Stimulated activated CD4-positive, alpha-beta T cell treated with anti-CD3 and anti-CD28 coated beads, TNF-alpha, amount 100 ng/mL, for 1 hour (primary cell): Measurements from ENCODE around the gene SRRM5.
"Not testable (repeated sequence)": the region's sequence is repeated elsewhere in the genome, so short reads cannot be mapped to it uniquely, and the experiment has no call there.

ENCODE experiments used
- DNase-seq, 3 donors: peaks; one replicate each; pipeline ENCODE4 v3.0.0-alpha.2; 2020; ENCODE audit warnings: low read depth in 3 of 3, low spot score in 1 of 3

The SRRM5 gene, protein sequence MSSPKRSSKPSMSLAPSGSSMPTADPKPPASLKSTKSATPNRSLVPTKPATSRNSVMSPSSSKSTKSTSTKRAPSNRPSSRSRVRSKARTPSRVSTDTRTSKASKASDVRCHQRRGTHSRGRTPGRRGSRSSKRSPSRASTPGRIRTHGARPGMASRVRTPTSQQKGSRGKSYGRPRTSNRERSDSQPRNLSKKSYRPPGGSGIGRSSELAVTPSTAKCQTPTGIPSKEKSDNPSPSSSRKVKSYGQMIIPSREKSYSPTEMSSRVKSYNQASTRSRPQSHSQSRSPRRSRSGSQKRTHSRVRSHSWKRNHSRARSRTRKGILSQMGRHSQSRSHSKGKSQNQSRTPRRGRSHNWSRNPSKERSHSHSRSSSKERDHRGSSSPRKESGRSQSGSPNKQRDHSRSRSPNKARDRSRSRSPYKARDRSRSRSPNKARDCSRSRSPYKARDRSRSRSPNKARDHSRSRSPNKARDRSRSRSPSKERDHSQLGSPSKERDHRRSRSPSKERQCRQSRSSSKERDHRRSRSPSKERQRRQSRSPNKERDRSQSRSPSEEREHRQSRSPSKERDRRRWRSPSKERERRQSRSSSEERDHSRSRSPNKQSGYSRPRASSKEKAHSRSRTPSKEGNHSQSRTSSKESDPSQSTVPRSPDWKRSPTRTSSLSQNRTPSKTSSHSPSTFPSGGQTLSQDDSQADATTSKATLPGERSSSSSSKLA

DNA sequence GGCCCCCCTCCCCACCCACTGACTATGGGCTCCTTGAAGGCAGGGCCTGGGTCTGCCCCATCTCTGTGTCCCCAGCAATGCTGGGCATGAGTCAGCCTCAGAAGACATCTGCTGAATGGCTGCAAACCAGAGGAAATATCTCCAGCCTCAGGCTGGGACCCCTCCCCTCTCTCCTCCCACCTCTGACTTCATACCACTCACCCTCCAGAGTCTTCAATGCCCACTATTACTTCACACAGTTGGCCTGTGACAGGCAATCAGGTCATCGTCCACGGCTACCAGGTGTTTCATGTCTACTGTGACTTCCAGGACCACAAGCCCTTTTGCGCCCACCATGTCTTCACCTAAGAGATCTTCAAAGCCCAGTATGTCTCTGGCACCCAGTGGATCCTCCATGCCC is at the start of gene SRRM5:
TSS of gene SRRM5 (plus strand) at position 301 of the 400 bp plus-strand sequence. CDS start at position 335, 34 bp downstream.
- DNase-seq, result no peak

GRCh38 chr19:43562226-43562697 is 49.6 kb upstream of the SRRM5 start:
- DNase-seq, result no peak

- DNase-seq, result peak; percentile 23 to 55 (median 40)
Measured at GRCh38 chr19:43562698-43563241, 49.1 kb upstream of the SRRM5 start.

- DNase-seq, result no peak
Measured at GRCh38 chr19:43563816-43564457, 48.0 kb upstream of the SRRM5 start.

DNA sequence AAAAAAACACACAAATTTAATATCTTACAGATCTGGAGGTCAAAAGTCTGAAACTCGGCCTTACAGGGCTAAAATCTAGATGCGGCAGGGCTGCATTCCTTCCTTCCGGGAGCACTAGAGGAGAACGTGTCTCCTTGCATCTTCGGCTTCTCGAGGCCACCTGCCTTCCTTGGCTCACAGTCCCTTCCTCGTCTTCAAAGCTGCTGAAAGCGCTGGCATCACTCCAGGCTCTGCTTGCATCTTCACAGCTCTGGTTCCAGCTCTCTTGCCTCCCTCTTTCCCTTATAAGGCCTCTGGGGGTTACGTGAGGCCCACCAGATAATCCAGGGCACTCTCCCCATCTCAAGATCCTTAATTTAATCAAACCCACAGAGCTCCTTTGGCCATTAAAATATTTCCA is 47.1 kb upstream of the SRRM5 start:
- DNase-seq, result no peak

DNA sequence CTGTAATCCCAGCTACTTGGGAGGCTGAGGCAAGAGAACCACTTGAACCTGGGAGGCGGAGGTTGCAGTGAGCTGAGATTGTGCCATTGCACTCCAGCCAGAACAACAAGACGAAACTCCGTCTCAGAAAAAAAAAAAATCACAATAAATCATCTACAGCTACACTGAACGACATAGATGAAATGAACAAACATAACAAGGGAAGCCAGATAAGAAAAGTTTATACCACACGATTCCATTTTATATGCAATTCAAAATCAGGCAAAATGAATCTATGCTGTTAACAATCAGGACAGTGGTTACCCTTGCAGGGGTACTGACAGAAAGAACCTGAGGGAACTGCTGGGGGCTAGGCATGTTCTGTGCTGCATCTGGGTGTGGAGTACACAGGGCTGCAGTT is 42.2 kb upstream of the SRRM5 start:
- no peak for DNase-seq

DNA sequence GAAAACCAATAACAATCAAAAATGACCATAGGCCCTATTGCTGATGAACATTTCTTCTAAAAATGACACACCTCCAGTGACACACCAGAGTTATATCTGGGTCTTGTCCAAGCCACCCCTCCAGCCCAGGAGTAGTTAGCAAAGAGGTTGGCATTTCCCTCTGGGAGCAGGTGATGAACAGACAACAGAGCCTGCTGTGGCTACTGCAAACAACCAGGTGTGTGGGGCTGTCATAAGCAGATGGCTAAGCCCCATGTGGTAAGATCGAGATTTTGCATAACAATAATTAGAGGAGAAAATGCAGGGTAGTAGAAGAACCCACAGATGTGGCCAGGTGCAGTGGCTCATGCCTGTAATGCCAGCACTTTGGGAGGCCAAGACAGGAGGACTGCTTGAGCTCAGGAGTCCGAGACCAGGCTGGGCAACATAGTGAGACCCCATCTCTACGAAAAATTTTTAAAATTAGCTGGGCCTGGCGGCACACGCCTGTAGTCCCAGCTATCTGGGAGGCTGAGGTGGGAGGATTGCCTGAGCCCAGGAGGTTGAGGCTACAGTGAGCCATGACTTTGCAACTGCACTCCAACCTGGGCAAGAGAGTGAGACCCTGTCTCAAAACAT is 41.6 kb upstream of the SRRM5 start:
- no peak for DNase-seq

- DNase-seq, result no peak
Measured at GRCh38 chr19:43572171-43572588, 39.7 kb upstream of the SRRM5 start.

DNA sequence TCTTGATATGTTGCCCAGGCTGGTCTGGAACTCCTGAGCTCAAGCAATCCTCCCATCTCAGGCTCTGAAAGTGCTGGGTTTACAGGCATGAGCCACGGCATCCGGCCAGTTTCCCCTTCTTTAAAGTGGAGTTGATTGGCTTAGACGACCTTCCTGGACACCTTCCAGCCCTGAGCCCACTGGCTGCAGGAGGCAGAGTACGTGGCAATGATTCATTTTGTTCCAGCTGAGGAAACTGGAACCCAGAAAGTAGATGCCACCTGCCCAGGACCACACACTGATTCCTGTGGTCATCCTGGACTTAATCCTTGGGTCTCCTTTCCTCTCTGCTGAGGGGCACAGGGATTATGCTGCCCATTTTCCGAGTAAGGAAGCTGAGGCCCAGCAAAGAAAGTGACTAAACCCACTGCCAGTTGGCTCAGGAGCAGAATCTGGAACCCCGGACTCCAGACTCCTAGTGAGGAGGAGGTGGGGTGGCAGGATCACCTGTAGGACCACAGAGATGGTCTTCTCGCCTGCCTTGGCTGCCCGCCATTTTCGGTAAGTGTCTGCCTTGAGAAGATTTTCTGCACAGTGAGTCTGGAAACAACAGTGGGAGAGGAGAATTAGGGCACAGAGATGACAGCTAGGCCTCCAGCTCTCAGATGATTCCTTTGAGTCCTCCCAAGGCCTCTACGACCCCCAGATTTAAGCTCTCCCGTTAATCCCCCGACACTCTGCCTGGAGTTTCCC is 37.3 kb upstream of the SRRM5 start:
- no peak for DNase-seq

- peak; percentile 90 to 91 (median 90) for DNase-seq
Measured at GRCh38 chr19:43575156-43575950, 36.5 kb upstream of the SRRM5 start, which contains the start of the genes PINLYP and XRCC1. TSS of gene PINLYP (plus strand) at chr19:43575801. CDS start at chr19:43577192, 1,391 bp downstream. TSS of gene XRCC1 (minus strand) at chr19:43575527. CDS start at chr19:43575458, 69 bp downstream.

DNA sequence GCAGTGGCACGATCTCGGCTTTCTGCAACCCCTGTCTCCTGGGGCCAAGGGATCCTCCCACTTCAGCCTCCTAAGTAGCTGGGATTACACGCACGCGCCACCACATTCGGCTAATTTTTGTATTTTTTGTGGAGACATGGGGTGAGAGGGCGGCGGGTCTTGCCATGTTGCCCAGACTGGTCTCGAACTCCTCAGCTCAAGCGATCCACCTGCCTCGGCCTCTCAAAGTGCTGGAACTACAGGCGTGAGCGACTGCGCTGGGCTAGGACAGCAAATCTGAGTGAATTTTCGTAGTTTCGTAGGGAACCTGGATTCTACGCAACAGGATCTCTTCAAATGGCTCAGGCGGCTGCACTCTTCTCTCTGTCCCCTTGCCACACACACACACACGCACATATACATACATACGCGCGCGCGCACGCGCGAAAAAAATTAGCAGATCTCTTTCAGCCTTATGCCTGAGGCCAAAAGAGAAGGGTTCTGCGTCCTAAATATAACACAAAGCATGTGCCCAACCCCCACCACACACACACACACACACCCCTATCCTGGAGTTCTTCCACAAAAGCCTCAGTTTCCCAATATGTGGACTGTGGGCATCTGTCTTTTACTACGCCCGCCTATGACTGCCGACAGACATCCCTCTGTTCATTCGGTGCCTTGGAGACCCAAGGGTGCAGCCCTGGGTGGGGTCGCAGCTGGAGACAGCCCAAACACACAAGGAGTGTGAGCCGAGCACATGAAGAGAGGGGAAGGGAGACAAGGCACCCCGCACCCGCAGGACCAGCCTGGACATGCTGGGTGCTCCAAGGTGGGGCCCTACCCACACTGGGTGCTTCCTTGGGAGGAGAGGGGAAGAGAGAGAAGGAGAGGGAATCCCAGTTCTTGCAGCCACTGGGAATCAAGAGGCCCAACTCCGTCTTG is 35.7 kb upstream of the SRRM5 start:
- no peak for DNase-seq

GRCh38 chr19:43578787-43579186 is 33.1 kb upstream of the SRRM5 start:
- no peak for DNase-seq

GRCh38 chr19:43581467-43581866 is 30.4 kb upstream of the SRRM5 start:
- DNase-seq, result no peak

GRCh38 chr19:43582495-43582894 is 29.4 kb upstream of the SRRM5 start:
- DNase-seq, result no peak

GRCh38 chr19:43584484-43584883 is 27.4 kb upstream of the SRRM5 start:
- DNase-seq, result no peak

GRCh38 chr19:43586346-43586745 is 25.5 kb upstream of the SRRM5 start:
- DNase-seq, result no peak

DNA sequence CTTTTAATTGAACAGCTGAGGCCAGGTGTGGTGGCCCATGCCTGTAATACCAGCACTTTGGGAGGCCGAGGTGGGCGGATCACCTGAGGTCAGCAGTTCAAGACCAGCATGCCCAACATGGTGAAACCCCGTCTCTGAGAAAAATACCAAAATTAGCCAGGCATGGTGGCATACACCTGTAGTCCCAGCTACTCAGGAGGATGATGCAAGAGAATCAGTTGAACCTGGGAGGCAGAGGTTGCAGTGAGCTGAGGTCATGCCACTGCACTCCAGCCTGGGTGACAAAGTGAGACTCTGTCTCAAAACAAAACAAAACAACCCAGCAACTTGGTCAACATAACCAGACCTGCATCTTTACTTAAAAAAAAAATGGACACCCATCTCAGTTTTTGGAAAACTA is 24.9 kb upstream of the SRRM5 start:
- DNase-seq, result not testable (repeated sequence)

- DNase-seq, result no peak
Measured at GRCh38 chr19:43589277-43589676, 22.6 kb upstream of the SRRM5 start.
